SU-DHL-6 (cell line): ENCODE results near the gene NKAPL.
"Not testable (repeated sequence)": the region's sequence is repeated elsewhere in the genome, so short reads cannot be mapped to it uniquely, and the experiment has no call there.

Source experiments
- CTCF ChIP-seq: fragments of 200-600 bp; sonication (generic); IDR thresholded peaks from one replicate; pipeline ENCODE4 v1.5.1; 2017; ENCODE audit warnings: antibody characterized with exemption, mild to moderate bottlenecking, low read length, moderate library complexity; ENCODE audit not compliant: insufficient read depth, poor library complexity, severe bottlenecking
- EZH2phosphoT487 ChIP-seq: fragments of 200-600 bp; sonication (generic), shearing (Covaris generic); conservative IDR thresholded peaks from 2 replicates; pipeline ENCODE4 v1.6.1; 2018; ENCODE audit warnings: mild to moderate bottlenecking, antibody characterized with exemption, low read length, moderate library complexity, mixed read lengths

DNA sequence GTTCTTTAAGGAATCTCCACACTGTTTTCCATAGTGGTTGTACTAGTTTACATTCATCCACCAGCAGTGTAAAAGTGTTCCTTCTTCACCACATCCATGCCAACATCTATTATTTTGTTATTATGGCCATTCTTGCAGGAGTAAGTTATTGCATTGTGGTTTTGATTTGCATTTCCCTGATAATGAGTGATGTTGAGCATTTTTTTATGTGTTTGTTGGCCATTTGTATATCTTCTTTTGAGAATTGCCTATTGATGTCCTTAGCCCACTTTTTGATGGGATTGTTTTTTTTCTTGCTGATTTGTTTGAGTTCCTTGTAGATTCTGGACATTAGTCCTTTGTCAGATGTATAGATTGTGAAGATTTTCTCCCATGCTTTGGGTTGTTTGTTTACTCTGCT lies 47.3 kb downstream of the NKAPL start:
- not testable (repeated sequence) for TF ChIP-seq CTCF, EZH2phosphoT487
